ENCODE measurements around the gene ADAD1. TPM values are rescaled to one million over a fixed set of nuclear protein-coding genes. Genes with fewer than 3 reads are reported as not detected.

Gene ADAD1
- total RNA-seq, 1 experiment from 2014 or later, result not detected

DNA sequence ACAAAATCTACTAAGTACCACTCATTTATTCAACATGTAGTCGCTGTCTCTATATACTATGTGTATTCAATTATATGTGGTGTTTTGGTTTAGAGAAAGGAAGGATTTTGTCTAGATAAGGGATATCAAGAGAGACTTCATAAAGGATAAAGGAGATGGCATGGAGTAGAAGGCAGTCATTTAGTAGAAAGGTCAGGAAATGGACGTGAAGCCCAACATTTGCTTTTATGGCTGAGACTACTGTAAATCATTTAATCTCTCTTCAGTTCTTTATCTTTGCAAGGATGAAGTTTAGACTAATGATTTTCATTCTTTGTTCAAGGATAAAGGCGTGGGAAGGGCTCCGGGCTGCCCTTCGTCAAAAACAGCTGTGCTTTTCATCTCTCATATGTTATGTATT is 52.5 kb downstream of the ADAD1 start:
- H3K36me3 Mint-ChIP-seq (ENCODE audit: insufficient read depth in 1 of 3, low read depth in 3 of 3), result no peaks in the 10 kb centered on the region

More for the DNA sequence above, 52.5 kb downstream of the ADAD1 start:
- Mint-ChIP-seq H3K9me3 (no peaks in the 10 kb centered on the region), H3K4me1 (no peaks in the 10 kb centered on the region), H3K27me3 (ENCODE audit: low read depth) (no peaks in the 10 kb centered on the region), H3K4me3 (no peak overlapping the region), H3K27ac (no peak overlapping the region)
- Histone ChIP-seq H4K5ac (ENCODE audit: insufficient read length, low read depth, low read length) (no peak overlapping the region), H3K23me2 (ENCODE audit: insufficient read length, low read depth, low read length, poor library complexity, severe bottlenecking) (no peaks in the 10 kb centered on the region), H2AFZ (ENCODE audit: low read length) (no peak overlapping the region), H3K4ac (ENCODE audit: low read depth, low read length) (no peak overlapping the region), H2BK20ac (ENCODE audit: low read depth, low read length, poor library complexity, severe bottlenecking) (no peak overlapping the region), H4K8ac (replicated peaks; ENCODE audit: insufficient read length, low read depth, low read length) (no peak overlapping the region), H3K27me3 (ENCODE audit: insufficient read depth, low read length) (no peaks in the 10 kb centered on the region), H3K79me2 (ENCODE audit: insufficient read depth, low read length) (no peaks in the 10 kb centered on the region), H4K20me1 (ENCODE audit: control insufficient read depth, insufficient read depth, insufficient read length) (no peaks in the 10 kb centered on the region), H2BK12ac (ENCODE audit: insufficient read length, low read depth, low read length) (no peak overlapping the region), H3K9ac (ENCODE audit: extremely low read depth, insufficient read length, low read length) (no peak overlapping the region), H4K91ac (ENCODE audit: insufficient read length, low read depth, low read length) (no peak overlapping the region), H3K4me2 (ENCODE audit: insufficient read depth, insufficient read length, low read length) (no peak overlapping the region), H3K27ac (ENCODE audit: insufficient read length, low read depth, low read length) (no peak overlapping the region), H3K23ac (ENCODE audit: insufficient read length, low read depth, low read length) (no peak overlapping the region), H3T11ph (ENCODE audit: low read length) (no peak overlapping the region), H3K9me3 (ENCODE audit: control insufficient read depth, low read depth, low read length) (no peaks in the 10 kb centered on the region), H3K4me1 (ENCODE audit: insufficient read depth, low read length) (no peaks in the 10 kb centered on the region), H3K18ac (ENCODE audit: insufficient read length, low read depth, low read length) (no peak overlapping the region), H2AK5ac (ENCODE audit: insufficient read length, low read length) (no peak overlapping the region), H3K56ac (ENCODE audit: insufficient read length, low read depth, low read length) (no peak overlapping the region), H2BK5ac (ENCODE audit: insufficient read length, low read length) (no peak overlapping the region), H3K14ac (ENCODE audit: insufficient read depth, low read length) (no peak overlapping the region), H2BK120ac (ENCODE audit: low read depth, low read length, poor library complexity, severe bottlenecking) (no peak overlapping the region), H3K79me1 (ENCODE audit: insufficient read depth, low read depth, low read length, poor library complexity, severe bottlenecking) (no peaks in the 10 kb centered on the region), H2BK15ac (ENCODE audit: low read depth, low read length) (no peak overlapping the region)
- DNase-seq, result no peak
- TF ChIP-seq, protein P1, sequence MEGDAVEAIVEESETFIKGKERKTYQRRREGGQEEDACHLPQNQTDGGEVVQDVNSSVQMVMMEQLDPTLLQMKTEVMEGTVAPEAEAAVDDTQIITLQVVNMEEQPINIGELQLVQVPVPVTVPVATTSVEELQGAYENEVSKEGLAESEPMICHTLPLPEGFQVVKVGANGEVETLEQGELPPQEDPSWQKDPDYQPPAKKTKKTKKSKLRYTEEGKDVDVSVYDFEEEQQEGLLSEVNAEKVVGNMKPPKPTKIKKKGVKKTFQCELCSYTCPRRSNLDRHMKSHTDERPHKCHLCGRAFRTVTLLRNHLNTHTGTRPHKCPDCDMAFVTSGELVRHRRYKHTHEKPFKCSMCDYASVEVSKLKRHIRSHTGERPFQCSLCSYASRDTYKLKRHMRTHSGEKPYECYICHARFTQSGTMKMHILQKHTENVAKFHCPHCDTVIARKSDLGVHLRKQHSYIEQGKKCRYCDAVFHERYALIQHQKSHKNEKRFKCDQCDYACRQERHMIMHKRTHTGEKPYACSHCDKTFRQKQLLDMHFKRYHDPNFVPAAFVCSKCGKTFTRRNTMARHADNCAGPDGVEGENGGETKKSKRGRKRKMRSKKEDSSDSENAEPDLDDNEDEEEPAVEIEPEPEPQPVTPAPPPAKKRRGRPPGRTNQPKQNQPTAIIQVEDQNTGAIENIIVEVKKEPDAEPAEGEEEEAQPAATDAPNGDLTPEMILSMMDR (conservative IDR thresholded peaks at IDR 0.05), result no peak
- WGBS (ENCODE audit: extremely low coverage, insufficient read length, low lambda C conversion rate), result no CpG with 5 or more reads among the region's 5 CpGs
